T-helper 9 cell (primary cell): ENCODE data around the gene TMEFF1.
"Not testable (repeated sequence)": the region's sequence is repeated elsewhere in the genome, so short reads cannot be mapped to it uniquely, and the experiment has no call there.

Experiments used
- DNase-seq: peaks from one replicate; pipeline ENCODE4 v3.0.0-alpha.2; 2020
- total RNA-seq, 2 donors: gene quantifications; one replicate each; lab custom pipeline; 2026; lab: John Stamatoyannopoulos, UW

Gene TMEFF1
- total RNA-seq: 0 reads per million in 2 donors

GRCh38 chr9:100472788-100473275 lies at the start of gene TMEFF1:
Gene TMEFF1, plus strand, starts transcription at chr9:100473149. Its CDS starts 396 bp downstream, at chr9:100473545.
- peak; percentile 13 for DNase-seq

GRCh38 chr9:100425758-100426157 lies 47.2 kb upstream of the TMEFF1 start:
- no peak for DNase-seq

GRCh38 chr9:100426189-100426529 lies 46.8 kb upstream of the TMEFF1 start:
- DNase-seq: no peak

GRCh38 chr9:100426530-100427365 lies 46.2 kb upstream of the TMEFF1 start, which contains the start of gene MSANTD3:
Gene MSANTD3, plus strand, starts transcription at chr9:100427143. Its CDS starts 14,796 bp downstream, at chr9:100441939.
- peak; percentile 39 for DNase-seq

GRCh38 chr9:100427366-100428263 lies 45.3 kb upstream of the TMEFF1 start:
- no peak for DNase-seq

- DNase-seq: no peak
Measured at GRCh38 chr9:100428871-100429654, 43.9 kb upstream of the TMEFF1 start.

- DNase-seq: no peak
Measured at GRCh38 chr9:100430286-100430940, 42.5 kb upstream of the TMEFF1 start.

GRCh38 chr9:100431886-100432285 lies 41.1 kb upstream of the TMEFF1 start:
- DNase-seq: no peak

- DNase-seq: no peak
Measured at GRCh38 chr9:100432736-100433135, 40.2 kb upstream of the TMEFF1 start.

GRCh38 chr9:100436571-100436970 lies 36.4 kb upstream of the TMEFF1 start:
- DNase-seq: no peak

GRCh38 chr9:100437860-100438805 lies 34.8 kb upstream of the TMEFF1 start:
- peak; percentile 64 for DNase-seq

GRCh38 chr9:100440071-100440470 lies 32.9 kb upstream of the TMEFF1 start:
- DNase-seq: no peak

GRCh38 chr9:100440487-100440886 lies 32.5 kb upstream of the TMEFF1 start:
- DNase-seq: not testable (repeated sequence)

GRCh38 chr9:100441911-100442361 lies 31.0 kb upstream of the TMEFF1 start:
- no peak for DNase-seq

- DNase-seq: no peak
Measured at GRCh38 chr9:100443781-100444768, 28.9 kb upstream of the TMEFF1 start.

GRCh38 chr9:100445161-100445902 lies 27.6 kb upstream of the TMEFF1 start:
- DNase-seq: no peak

GRCh38 chr9:100445903-100446549 lies 26.9 kb upstream of the TMEFF1 start:
- no peak for DNase-seq

GRCh38 chr9:100447041-100447440 lies 25.9 kb upstream of the TMEFF1 start:
- no peak for DNase-seq
